ENCODE data around the gene SOWAHA. TPM values are rescaled to one million over a fixed set of nuclear protein-coding genes. Genes with fewer than 3 reads are reported as not detected.

The SOWAHA gene
- total RNA-seq, 1 experiment from 2014 or later: not detected

- intact Hi-C loops (cut with micrococcal nuclease; ENCODE audit: unreplicated experiment): no loop called here
- DNase-seq (ENCODE audit: low read depth, low spot score): no peak
- BruUV-seq (replicated peaks): no TSS peak
- H3K4me1 ChIP-seq (ENCODE audit: control insufficient read depth, insufficient read depth, low read length): no peaks in the 10 kb centered on the region
- no peak for ATAC-seq
- in situ Hi-C loops (cut with HindIII; ENCODE audit: low pct_unique_long_range_greater_than_20kb, low sequenced_read_pairs): no loop called here
- no peaks in the 10 kb centered on the region for H3K9me3 ChIP-seq (ENCODE audit: control insufficient read depth, insufficient read depth, low read depth, low read length)
- CTCF ChIA-PET: no interaction called here
- no peak for TF ChIP-seq CTCF (IDR thresholded peaks at IDR 0.05)
- no peak for TF ChIP-seq POLR2AphosphoS5 (IDR thresholded peaks at IDR 0.05; ENCODE audit: low read depth, low read length)
- TF ChIP-seq SIN3A (IDR thresholded peaks at IDR 0.05; ENCODE audit: borderline replicate concordance, insufficient read depth, low read depth, low read length): no peak
- TF ChIP-seq REST (IDR thresholded peaks at IDR 0.05; ENCODE audit: insufficient read depth in 1 of 2, low read depth in 2 of 2, low read length in 1 of 2): no peak
- TF ChIP-seq TCF7L2 (IDR thresholded peaks at IDR 0.05; ENCODE audit: low read depth, low read length): no peak
- H3K4me3 ChIP-seq (ENCODE audit: low read depth in 2 of 2, low read length in 2 of 2): no peak overlapping the region
- no peak overlapping the region for H3K27ac ChIP-seq (ENCODE audit: low read length)
- POLR2A ChIA-PET: no interaction called here
- H3K27me3 ChIP-seq (ENCODE audit: control insufficient read depth, insufficient read depth, low read length): no peaks in the 10 kb centered on the region; the same call in 1 of the 2 replicates
- no peaks in the 10 kb centered on the region for H3K36me3 ChIP-seq (ENCODE audit: control insufficient read depth, insufficient read depth, low read length)
Measured at GRCh38 chr5:132785365-132785764, 27.7 kb upstream of the SOWAHA start.

GRCh38 chr5:132785864-132786263 is 27.2 kb upstream of the SOWAHA start:
- no peaks in the 10 kb centered on the region; the same call in 1 of the 2 replicates for H3K27me3 ChIP-seq (ENCODE audit: control insufficient read depth, insufficient read depth, low read length)
- BruUV-seq (replicated peaks): no TSS peak
- intact Hi-C loops (cut with micrococcal nuclease; ENCODE audit: unreplicated experiment): no loop called here
- no peaks in the 10 kb centered on the region for H3K4me1 ChIP-seq (ENCODE audit: control insufficient read depth, insufficient read depth, low read length)
- DNase-seq (ENCODE audit: low read depth, low spot score) (no peak), ATAC-seq (no peak)
- H3K27ac ChIP-seq (ENCODE audit: low read length): no peak overlapping the region
- TF ChIP-seq REST (IDR thresholded peaks at IDR 0.05; ENCODE audit: insufficient read depth in 1 of 2, low read depth in 2 of 2, low read length in 1 of 2) (no peak), POLR2AphosphoS5 (IDR thresholded peaks at IDR 0.05; ENCODE audit: low read depth, low read length) (no peak), TCF7L2 (IDR thresholded peaks at IDR 0.05; ENCODE audit: low read depth, low read length) (no peak), SIN3A (IDR thresholded peaks at IDR 0.05; ENCODE audit: borderline replicate concordance, insufficient read depth, low read depth, low read length) (no peak), CTCF (IDR thresholded peaks at IDR 0.05) (no peak)
- in situ Hi-C loops (cut with HindIII; ENCODE audit: low pct_unique_long_range_greater_than_20kb, low sequenced_read_pairs): no loop called here
- ChIA-PET CTCF (no interaction called here), POLR2A (interaction anchor here (0.5 kb wide), 1 partner anchor 156 kb away, joined by 5 read pairs; no protein-coding TSS in a partner anchor)
- no peaks in the 10 kb centered on the region for H3K36me3 ChIP-seq (ENCODE audit: control insufficient read depth, insufficient read depth, low read length)
- H3K4me3 ChIP-seq (ENCODE audit: low read depth in 2 of 2, low read length in 2 of 2): no peak overlapping the region
- no peaks in the 10 kb centered on the region for H3K9me3 ChIP-seq (ENCODE audit: control insufficient read depth, insufficient read depth, low read depth, low read length)

All from Panc1 (cell line).